ENCODE data around the gene RPE. TPM values are rescaled to one million over a fixed set of nuclear protein-coding genes. Genes with fewer than 3 reads are reported as not detected.

The RPE gene
- total and polyA plus RNA-seq, 10 of the 15 experiments (the other 5 are each of a cell fraction or from before 2014, with no cell fraction given): 41.5 to 75.3 (median 46.8) TPM

DNA sequence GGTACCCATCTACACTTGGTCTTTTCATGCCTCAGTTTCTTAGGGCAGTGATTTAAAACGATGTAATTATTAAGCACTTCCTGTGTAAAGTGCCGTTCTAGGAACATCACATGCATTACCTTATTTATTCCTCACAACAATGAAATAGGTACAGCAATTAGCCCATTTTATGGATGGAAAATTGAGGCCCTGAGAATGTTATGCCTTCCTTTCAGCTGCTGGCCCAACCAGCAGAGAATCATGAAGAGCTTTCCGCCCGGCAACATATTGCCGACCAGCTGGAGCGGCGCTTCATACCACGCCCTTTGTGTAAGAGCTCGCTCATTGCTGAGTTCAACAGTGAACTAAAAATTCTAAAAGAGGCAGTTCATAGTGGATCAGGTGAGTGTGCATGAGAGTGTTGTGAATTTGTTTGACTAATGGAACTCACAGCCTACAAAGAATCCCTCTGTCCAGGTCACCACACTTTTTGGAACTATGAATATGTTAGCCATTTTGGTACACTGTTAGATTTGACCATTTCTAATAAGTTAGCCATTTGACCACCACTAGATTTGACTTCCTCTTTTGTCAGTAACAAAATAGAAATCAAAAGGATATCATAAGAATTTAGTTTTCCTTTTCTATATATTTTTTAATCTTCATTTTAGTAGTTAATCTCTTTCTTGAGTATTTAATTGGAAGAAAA lies 25.6 kb upstream of the RPE start:
- no TSS peak for BruUV-seq (replicated peaks)
- DNase-seq (ENCODE audit: low read depth, low spot score): peak; percentile 5
- ATAC-seq: peak; percentile 80
- Histone ChIP-seq H3K36me3 (ENCODE audit: control insufficient read depth in 2 of 2, insufficient read depth in 2 of 2, low read length in 1 of 2) (no peaks in the 10 kb centered on the region), H3K4me1 (ENCODE audit: control insufficient read depth, insufficient read depth, low read length) (no peaks in the 10 kb centered on the region), H3K4me2 (ENCODE audit: control insufficient read depth, insufficient read depth) (no peak overlapping the region), H3K79me2 (ENCODE audit: control insufficient read depth, insufficient read depth, low read length) (no peaks in the 10 kb centered on the region), H3K9ac (ENCODE audit: control insufficient read depth, insufficient read depth, low read length) (no peak overlapping the region), H3K27ac (ENCODE audit: control insufficient read depth, insufficient read depth) (no peak overlapping the region), H3K27me3 (replicated peaks in 1 of 2; ENCODE audit: control insufficient read depth in 2 of 2, insufficient read depth in 2 of 2, low read length in 1 of 2) (no peaks in the 10 kb centered on the region), H3K4me3 (no peak overlapping the region), H2AFZ (ENCODE audit: control insufficient read depth, low read depth, low read length) (no peak overlapping the region), H4K20me1 (ENCODE audit: control insufficient read depth, insufficient read depth) (no peaks in the 10 kb centered on the region), H3K9me3 (replicated peaks; ENCODE audit: control insufficient read depth, insufficient read depth, low read length) (no peaks in the 10 kb centered on the region)
- RAD21 ChIA-PET (ENCODE audit: unreplicated experiment): interaction anchor here (1.2 to 3.1 kb wide), 8 partner anchors 9 to 642 kb away, joined by 3 to 34 read pairs (median 4); no protein-coding TSS in a partner anchor
- in situ Hi-C loops (cut with MboI): loop anchor here (5.0 kb wide), 1 partner anchor 220 kb away; no protein-coding TSS in a partner anchor
- no peak for FAIRE-seq
- 58% methylated on average over 9 of the region's 9 CpGs for WGBS (ENCODE audit: insufficient coverage, insufficient replicate concordance, low lambda C conversion rate, missing lambda C conversion rate)
- POLR2A ChIA-PET: no interaction called here
- intact Hi-C loops (cut with micrococcal nuclease; ENCODE audit: unreplicated experiment): loop anchor here (1.0 kb wide), 3 partner anchors 218 to 422 kb away; no protein-coding TSS in a partner anchor
- SMC1A ChIA-PET (ENCODE audit: uncharacterized antibody, unreplicated experiment): interaction anchor here (1.0 to 4.0 kb wide), 8 partner anchors 15 to 222 kb away, joined by 3 to 38 read pairs (median 5); no protein-coding TSS in a partner anchor
- CTCF ChIA-PET: interaction anchor here (0.6 to 6.1 kb wide), 19 partner anchors 9 to 422 kb away, joined by 3 to 51 read pairs (median 6); no protein-coding TSS in a partner anchor
- 0 out of 2 replicates have a peak, but pooled peaks have one; percentile 35 for TF ChIP-seq SMARCA5 (IDR thresholded peaks at IDR 0.05)
- TF ChIP-seq SPI1 (IDR thresholded peaks at IDR 0.05; ENCODE audit: borderline replicate concordance, insufficient read depth, low read depth, low read length): peak; percentile 71; the same call in 1 of the 2 replicates
- TF ChIP-seq NFYA (IDR thresholded peaks at IDR 0.05; ENCODE audit: borderline replicate concordance, low read depth, low read length): no peak
- no peak for TF ChIP-seq SUZ12 (IDR thresholded peaks at IDR 0.05; ENCODE audit: unreplicated experiment)
- TF ChIP-seq, protein P1, sequence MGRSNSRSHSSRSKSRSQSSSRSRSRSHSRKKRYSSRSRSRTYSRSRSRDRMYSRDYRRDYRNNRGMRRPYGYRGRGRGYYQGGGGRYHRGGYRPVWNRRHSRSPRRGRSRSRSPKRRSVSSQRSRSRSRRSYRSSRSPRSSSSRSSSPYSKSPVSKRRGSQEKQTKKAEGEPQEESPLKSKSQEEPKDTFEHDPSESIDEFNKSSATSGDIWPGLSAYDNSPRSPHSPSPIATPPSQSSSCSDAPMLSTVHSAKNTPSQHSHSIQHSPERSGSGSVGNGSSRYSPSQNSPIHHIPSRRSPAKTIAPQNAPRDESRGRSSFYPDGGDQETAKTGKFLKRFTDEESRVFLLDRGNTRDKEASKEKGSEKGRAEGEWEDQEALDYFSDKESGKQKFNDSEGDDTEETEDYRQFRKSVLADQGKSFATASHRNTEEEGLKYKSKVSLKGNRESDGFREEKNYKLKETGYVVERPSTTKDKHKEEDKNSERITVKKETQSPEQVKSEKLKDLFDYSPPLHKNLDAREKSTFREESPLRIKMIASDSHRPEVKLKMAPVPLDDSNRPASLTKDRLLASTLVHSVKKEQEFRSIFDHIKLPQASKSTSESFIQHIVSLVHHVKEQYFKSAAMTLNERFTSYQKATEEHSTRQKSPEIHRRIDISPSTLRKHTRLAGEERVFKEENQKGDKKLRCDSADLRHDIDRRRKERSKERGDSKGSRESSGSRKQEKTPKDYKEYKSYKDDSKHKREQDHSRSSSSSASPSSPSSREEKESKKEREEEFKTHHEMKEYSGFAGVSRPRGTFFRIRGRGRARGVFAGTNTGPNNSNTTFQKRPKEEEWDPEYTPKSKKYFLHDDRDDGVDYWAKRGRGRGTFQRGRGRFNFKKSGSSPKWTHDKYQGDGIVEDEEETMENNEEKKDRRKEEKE (IDR thresholded peaks at IDR 0.05): no peak
- TF ChIP-seq FOXK2 (IDR thresholded peaks at IDR 0.05): no peak
- TF ChIP-seq, protein P2, sequence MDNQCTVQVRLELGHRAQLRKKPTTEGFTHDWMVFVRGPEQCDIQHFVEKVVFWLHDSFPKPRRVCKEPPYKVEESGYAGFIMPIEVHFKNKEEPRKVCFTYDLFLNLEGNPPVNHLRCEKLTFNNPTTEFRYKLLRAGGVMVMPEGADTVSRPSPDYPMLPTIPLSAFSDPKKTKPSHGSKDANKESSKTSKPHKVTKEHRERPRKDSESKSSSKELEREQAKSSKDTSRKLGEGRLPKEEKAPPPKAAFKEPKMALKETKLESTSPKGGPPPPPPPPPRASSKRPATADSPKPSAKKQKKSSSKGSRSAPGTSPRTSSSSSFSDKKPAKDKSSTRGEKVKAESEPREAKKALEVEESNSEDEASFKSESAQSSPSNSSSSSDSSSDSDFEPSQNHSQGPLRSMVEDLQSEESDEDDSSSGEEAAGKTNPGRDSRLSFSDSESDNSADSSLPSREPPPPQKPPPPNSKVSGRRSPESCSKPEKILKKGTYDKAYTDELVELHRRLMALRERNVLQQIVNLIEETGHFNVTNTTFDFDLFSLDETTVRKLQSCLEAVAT (IDR thresholded peaks at IDR 0.05): peak; percentile 29; the same call in 1 of the 2 replicates
- no peak for TF ChIP-seq HDAC2 (IDR thresholded peaks at IDR 0.05)

All from GM12878 (cell line).